HUES48 (cell line): ENCODE measurements around the gene POTEB3.
"Not testable (repeated sequence)": the region's sequence is repeated elsewhere in the genome, so short reads cannot be mapped to it uniquely, and the experiment has no call there.

Experiments
- H3K27ac ChIP-seq: one replicate; pipeline ENCODE4 v1.7.0; 2013; ENCODE audit warnings: low read depth, low read length, inconsistent platforms
- H3K27me3 ChIP-seq: 2 replicates; pipeline ENCODE4 v1.6.1; 2013; ENCODE audit warnings: mild to moderate bottlenecking, low read length; ENCODE audit not compliant: control insufficient read depth, insufficient read depth
- H3K36me3 ChIP-seq: 2 replicates; pipeline ENCODE4 v1.6.1; 2013; ENCODE audit warnings: low read length; ENCODE audit not compliant: control insufficient read depth, insufficient read depth
- H3K4me1 ChIP-seq: 2 replicates; pipeline ENCODE4 v1.6.1; 2013; ENCODE audit warnings: mild to moderate bottlenecking, low read length; ENCODE audit not compliant: control insufficient read depth, insufficient read depth
- H3K4me3 ChIP-seq: 2 replicates; pipeline ENCODE4 v1.5.1; 2013; ENCODE audit warnings: mild to moderate bottlenecking, low read depth, low read length
- H3K9ac ChIP-seq: 2 replicates; pipeline ENCODE4 v1.6.1; 2013; ENCODE audit warnings: mild to moderate bottlenecking, low read depth, low read length, moderate library complexity
- H3K9me3 ChIP-seq: 2 replicates; pipeline ENCODE4 v1.6.1; 2013; ENCODE audit warnings: low read length; ENCODE audit not compliant: control insufficient read depth, insufficient read depth

Gene POTEB3

GRCh38 chr15:21373682-21374081 is 66.6 kb downstream of the POTEB3 start:
- H3K27me3 ChIP-seq, H3K9ac ChIP-seq, H3K36me3 ChIP-seq, H3K27ac ChIP-seq, H3K9me3 ChIP-seq, H3K4me1 ChIP-seq, H3K4me3 ChIP-seq: not testable (repeated sequence)

DNA sequence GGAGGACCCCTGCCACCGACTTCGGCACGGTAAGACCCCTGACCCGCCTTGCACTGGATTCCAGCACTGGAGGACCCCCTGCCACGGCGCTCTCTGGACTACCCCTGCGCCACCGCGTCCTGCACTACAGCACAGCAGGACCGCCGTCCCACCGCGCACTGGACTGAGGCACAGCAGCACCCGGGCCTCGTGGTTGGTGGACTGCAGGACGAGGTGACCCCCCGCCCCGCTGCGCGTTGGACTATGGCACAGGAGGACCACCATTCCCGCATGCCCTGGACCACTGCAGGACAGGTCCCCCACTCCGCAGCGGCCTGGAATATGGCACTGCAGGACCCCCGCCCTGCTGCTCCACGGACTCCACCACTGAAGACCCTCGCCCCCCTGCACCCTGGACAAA is 71.1 kb downstream of the POTEB3 start:
- H3K4me1 ChIP-seq, H3K4me3 ChIP-seq, H3K36me3 ChIP-seq, H3K27me3 ChIP-seq, H3K9me3 ChIP-seq, H3K27ac ChIP-seq, H3K9ac ChIP-seq: not testable (repeated sequence)

DNA sequence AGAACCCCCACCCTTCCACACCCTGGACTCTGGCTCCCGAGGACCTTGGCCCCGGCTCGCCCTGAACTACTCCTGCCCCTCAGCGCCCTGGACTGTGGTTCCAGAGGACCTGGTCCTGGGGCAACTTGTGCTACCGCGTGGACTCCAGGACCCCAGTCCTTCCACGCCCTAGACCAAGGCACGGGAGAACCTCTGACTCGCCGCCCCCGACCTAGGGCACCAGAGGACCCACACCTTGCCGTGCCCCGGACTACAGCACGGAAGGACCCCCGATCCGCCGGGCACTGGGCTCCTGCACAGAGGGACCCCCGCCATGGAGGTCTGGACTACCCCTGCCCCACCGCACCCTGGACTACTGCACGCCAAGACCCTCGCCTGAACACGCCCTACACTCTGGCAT is 71.7 kb downstream of the POTEB3 start:
- not testable (repeated sequence) for H3K36me3 ChIP-seq, H3K9me3 ChIP-seq, H3K4me3 ChIP-seq, H3K4me1 ChIP-seq, H3K27me3 ChIP-seq, H3K27ac ChIP-seq, H3K9ac ChIP-seq
